ENCODE results near the gene CHRM2. TPM values are rescaled to one million over a fixed set of nuclear protein-coding genes. Genes with fewer than 3 reads are reported as not detected.

The CHRM2 gene
- total RNA-seq, 2 experiments from 2014 or later: not detected

GRCh38 chr7:136911344-136911743 lies 42.9 kb downstream of the CHRM2 start:
- no peaks in the 10 kb centered on the region for H3K9me3 Mint-ChIP-seq

GRCh38 chr7:136912339-136912738 lies 43.9 kb downstream of the CHRM2 start:
- CTCF ChIA-PET: no interaction called here
- Mint-ChIP-seq H3K4me3 (no peak overlapping the region), H3K9me3 (no peaks in the 10 kb centered on the region), H3K36me3 (ENCODE audit: low read depth) (no peaks in the 10 kb centered on the region), H3K27me3 (ENCODE audit: low read depth) (no peaks in the 10 kb centered on the region), H3K27ac (no peak overlapping the region), H3K4me1 (ENCODE audit: low read depth) (no peaks in the 10 kb centered on the region)
- no peak for DNase-seq
- intact Hi-C loops (cut with micrococcal nuclease): no loop called here

More at GRCh38 chr7:136911344-136911743, 42.9 kb downstream of the CHRM2 start:
- Mint-ChIP-seq H3K4me1 (ENCODE audit: low read depth) (no peaks in the 10 kb centered on the region), H3K27me3 (ENCODE audit: low read depth) (no peaks in the 10 kb centered on the region), H3K4me3 (no peak overlapping the region), H3K27ac (no peak overlapping the region), H3K36me3 (ENCODE audit: low read depth) (no peaks in the 10 kb centered on the region)
- DNase-seq: no peak
- CTCF ChIA-PET: no interaction called here
- intact Hi-C loops (cut with micrococcal nuclease): no loop called here

GRCh38 chr7:136914016-136914415 lies 45.6 kb downstream of the CHRM2 start:
- CTCF ChIA-PET: no interaction called here
- H3K9me3 Mint-ChIP-seq: no peaks in the 10 kb centered on the region
- intact Hi-C loops (cut with micrococcal nuclease): no loop called here
- no peak for DNase-seq
- no peak overlapping the region for H3K27ac Mint-ChIP-seq
- no peaks in the 10 kb centered on the region for H3K27me3 Mint-ChIP-seq (ENCODE audit: low read depth)
- no peaks in the 10 kb centered on the region for H3K36me3 Mint-ChIP-seq (ENCODE audit: low read depth)
- H3K4me3 Mint-ChIP-seq: no peak overlapping the region
- no peaks in the 10 kb centered on the region for H3K4me1 Mint-ChIP-seq (ENCODE audit: low read depth)

GRCh38 chr7:136919820-136920219 lies 51.4 kb downstream of the CHRM2 start:
- H3K36me3 Mint-ChIP-seq (ENCODE audit: low read depth): no peaks in the 10 kb centered on the region
- H3K9me3 Mint-ChIP-seq: peaks cover 2% of the 10 kb centered on the region
- intact Hi-C loops (cut with micrococcal nuclease): no loop called here
- CTCF ChIA-PET: no interaction called here
- H3K4me1 Mint-ChIP-seq (ENCODE audit: low read depth): no peaks in the 10 kb centered on the region
- no peak overlapping the region for H3K27ac Mint-ChIP-seq
- no peak overlapping the region for H3K4me3 Mint-ChIP-seq
- H3K27me3 Mint-ChIP-seq (ENCODE audit: low read depth): no peaks in the 10 kb centered on the region
- no peak for DNase-seq

GRCh38 chr7:136923111-136923667 lies 54.7 kb downstream of the CHRM2 start:
- Mint-ChIP-seq H3K4me3 (no peak overlapping the region), H3K27me3 (ENCODE audit: low read depth) (no peaks in the 10 kb centered on the region), H3K9me3 (peaks cover 2% of the 10 kb centered on the region), H3K36me3 (ENCODE audit: low read depth) (no peaks in the 10 kb centered on the region), H3K4me1 (ENCODE audit: low read depth) (no peaks in the 10 kb centered on the region), H3K27ac (no peak overlapping the region)
- DNase-seq: no peak
- intact Hi-C loops (cut with micrococcal nuclease): no loop called here
- CTCF ChIA-PET: no interaction called here

- H3K9me3 Mint-ChIP-seq: peaks cover 2% of the 10 kb centered on the region
- CTCF ChIA-PET: no interaction called here
- no peaks in the 10 kb centered on the region for H3K27me3 Mint-ChIP-seq (ENCODE audit: low read depth)
- no peak overlapping the region for H3K27ac Mint-ChIP-seq
- H3K4me1 Mint-ChIP-seq (ENCODE audit: low read depth): no peaks in the 10 kb centered on the region
- no peaks in the 10 kb centered on the region for H3K36me3 Mint-ChIP-seq (ENCODE audit: low read depth)
- no peak for DNase-seq
- H3K4me3 Mint-ChIP-seq: no peak overlapping the region
- intact Hi-C loops (cut with micrococcal nuclease): no loop called here
Observed at GRCh38 chr7:136925044-136925443, 56.6 kb downstream of the CHRM2 start.

- DNase-seq: no peak
- no peak overlapping the region for H3K4me3 Mint-ChIP-seq
- no peak overlapping the region for H3K27ac Mint-ChIP-seq
- no peaks in the 10 kb centered on the region for H3K27me3 Mint-ChIP-seq (ENCODE audit: low read depth)
- H3K4me1 Mint-ChIP-seq (ENCODE audit: low read depth): no peaks in the 10 kb centered on the region
- peaks cover 2% of the 10 kb centered on the region for H3K9me3 Mint-ChIP-seq
- CTCF ChIA-PET: no interaction called here
- no peaks in the 10 kb centered on the region for H3K36me3 Mint-ChIP-seq (ENCODE audit: low read depth)
- intact Hi-C loops (cut with micrococcal nuclease): no loop called here
Observed at GRCh38 chr7:136925556-136925955, 57.1 kb downstream of the CHRM2 start.

GRCh38 chr7:136931169-136931867 lies 62.9 kb downstream of the CHRM2 start:
- DNase-seq: no peak
- no peaks in the 10 kb centered on the region for H3K36me3 Mint-ChIP-seq (ENCODE audit: low read depth)
- H3K9me3 Mint-ChIP-seq: peaks cover 5% of the 10 kb centered on the region
- no peak overlapping the region for H3K27ac Mint-ChIP-seq
- no peaks in the 10 kb centered on the region for H3K4me1 Mint-ChIP-seq (ENCODE audit: low read depth)
- CTCF ChIA-PET: no interaction called here
- H3K4me3 Mint-ChIP-seq: no peak overlapping the region
- intact Hi-C loops (cut with micrococcal nuclease): no loop called here
- H3K27me3 Mint-ChIP-seq (ENCODE audit: low read depth): no peaks in the 10 kb centered on the region

GRCh38 chr7:136937436-136937835 lies 69.0 kb downstream of the CHRM2 start:
- H3K27ac Mint-ChIP-seq: no peak overlapping the region
- DNase-seq: no peak
- H3K27me3 Mint-ChIP-seq (ENCODE audit: low read depth): no peaks in the 10 kb centered on the region
- CTCF ChIA-PET: no interaction called here
- no peak overlapping the region for H3K4me3 Mint-ChIP-seq
- intact Hi-C loops (cut with micrococcal nuclease): no loop called here
- no peaks in the 10 kb centered on the region for H3K36me3 Mint-ChIP-seq (ENCODE audit: low read depth)
- no peaks in the 10 kb centered on the region for H3K9me3 Mint-ChIP-seq
- H3K4me1 Mint-ChIP-seq (ENCODE audit: low read depth): no peaks in the 10 kb centered on the region

GRCh38 chr7:136938476-136938875 lies 70.0 kb downstream of the CHRM2 start:
- H3K9me3 Mint-ChIP-seq: no peaks in the 10 kb centered on the region
- H3K4me1 Mint-ChIP-seq (ENCODE audit: low read depth): no peaks in the 10 kb centered on the region
- DNase-seq: no peak
- no peak overlapping the region for H3K4me3 Mint-ChIP-seq
- no peaks in the 10 kb centered on the region for H3K36me3 Mint-ChIP-seq (ENCODE audit: low read depth)
- no peaks in the 10 kb centered on the region for H3K27me3 Mint-ChIP-seq (ENCODE audit: low read depth)
- intact Hi-C loops (cut with micrococcal nuclease): no loop called here
- no peak overlapping the region for H3K27ac Mint-ChIP-seq
- CTCF ChIA-PET: no interaction called here

- Mint-ChIP-seq H3K27me3 (ENCODE audit: low read depth) (no peaks in the 10 kb centered on the region), H3K4me1 (ENCODE audit: low read depth) (no peaks in the 10 kb centered on the region), H3K27ac (no peak overlapping the region), H3K9me3 (no peaks in the 10 kb centered on the region), H3K4me3 (no peak overlapping the region), H3K36me3 (ENCODE audit: low read depth) (no peaks in the 10 kb centered on the region)
- intact Hi-C loops (cut with micrococcal nuclease): no loop called here
- DNase-seq: no peak
- CTCF ChIA-PET: no interaction called here
Observed at GRCh38 chr7:136940122-136940521, 71.7 kb downstream of the CHRM2 start.

- no peak for DNase-seq
- CTCF ChIA-PET: no interaction called here
- H3K27me3 Mint-ChIP-seq (ENCODE audit: low read depth): no peaks in the 10 kb centered on the region
- intact Hi-C loops (cut with micrococcal nuclease): no loop called here
- no peak overlapping the region for H3K4me3 Mint-ChIP-seq
- H3K9me3 Mint-ChIP-seq: no peaks in the 10 kb centered on the region
- no peaks in the 10 kb centered on the region for H3K4me1 Mint-ChIP-seq (ENCODE audit: low read depth)
- no peak overlapping the region for H3K27ac Mint-ChIP-seq
- H3K36me3 Mint-ChIP-seq (ENCODE audit: low read depth): no peaks in the 10 kb centered on the region
Observed at GRCh38 chr7:136940917-136941316, 72.5 kb downstream of the CHRM2 start.

GRCh38 chr7:136941816-136942215 lies 73.4 kb downstream of the CHRM2 start:
- Mint-ChIP-seq H3K36me3 (ENCODE audit: low read depth) (no peaks in the 10 kb centered on the region), H3K4me1 (ENCODE audit: low read depth) (no peaks in the 10 kb centered on the region), H3K27me3 (ENCODE audit: low read depth) (no peaks in the 10 kb centered on the region), H3K27ac (no peak overlapping the region), H3K4me3 (no peak overlapping the region), H3K9me3 (no peaks in the 10 kb centered on the region)
- intact Hi-C loops (cut with micrococcal nuclease): no loop called here
- CTCF ChIA-PET: no interaction called here
- DNase-seq: no peak
